Activated CD4-positive, alpha-beta T cell treated with anti-CD3 and anti-CD28 coated beads for 48 hours (primary cell): Measurements from ENCODE around the gene RANBP9.

Experiments used
- DNase-seq: peaks from one replicate; pipeline ENCODE4 v3.0.0-alpha.2; 2020

Gene RANBP9

DNA sequence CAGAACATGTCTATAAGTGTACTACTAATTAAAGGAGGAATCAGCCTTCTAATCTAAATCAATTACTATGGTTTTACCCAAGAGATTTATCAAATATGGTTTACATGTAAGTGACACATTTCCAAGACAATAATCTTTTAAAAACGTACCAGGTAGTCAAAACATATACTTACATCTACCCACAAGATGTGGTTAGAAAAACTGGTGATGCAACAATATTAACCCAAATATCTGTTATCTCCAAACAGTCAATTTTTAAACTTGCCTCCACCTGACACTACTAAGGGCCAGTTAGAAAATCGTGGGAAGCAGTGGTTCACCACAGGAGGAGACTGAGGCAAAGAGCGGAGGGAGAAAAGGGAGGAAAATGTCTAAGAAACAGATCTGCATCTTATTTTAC lies 68.5 kb downstream of the RANBP9 start:
- DNase-seq: no peak

DNA sequence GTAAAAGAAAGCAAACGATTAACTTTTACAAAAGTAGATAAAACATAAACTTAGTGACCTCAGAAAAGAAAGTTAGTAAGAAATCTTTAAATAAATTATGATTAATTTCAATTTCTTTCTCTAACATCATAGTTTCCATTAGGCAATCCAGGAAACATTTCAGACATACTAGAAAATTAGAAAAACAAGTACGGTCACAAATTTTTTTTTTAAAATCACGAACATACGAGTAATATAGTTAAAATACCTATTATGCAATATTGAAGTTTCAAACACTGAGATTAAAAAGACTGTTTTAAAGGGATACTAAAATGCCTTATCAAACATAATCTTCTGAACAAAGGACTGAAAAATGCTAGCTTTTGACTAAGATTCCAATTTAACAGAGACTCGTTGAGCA lies 70.3 kb downstream of the RANBP9 start:
- no peak for DNase-seq

DNA sequence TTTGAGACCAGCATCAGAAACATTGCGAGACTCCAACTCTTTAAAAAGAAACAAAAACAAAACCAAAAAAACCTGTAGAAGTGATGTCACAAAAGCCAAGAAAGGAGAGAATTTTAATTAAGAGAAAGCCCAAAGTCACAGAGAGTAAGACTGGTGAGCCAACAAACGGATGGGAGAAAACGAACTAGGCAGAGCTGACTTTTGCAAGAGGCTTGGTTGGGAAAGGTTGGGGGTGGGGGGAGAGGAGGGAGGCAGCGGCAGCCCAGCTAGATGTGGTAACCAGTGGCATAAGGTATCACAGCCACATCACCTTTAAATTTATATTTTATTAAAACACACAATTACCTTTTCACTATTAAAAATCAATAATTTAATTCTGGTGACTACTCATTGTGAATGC lies 73.0 kb downstream of the RANBP9 start:
- no peak for DNase-seq

DNA sequence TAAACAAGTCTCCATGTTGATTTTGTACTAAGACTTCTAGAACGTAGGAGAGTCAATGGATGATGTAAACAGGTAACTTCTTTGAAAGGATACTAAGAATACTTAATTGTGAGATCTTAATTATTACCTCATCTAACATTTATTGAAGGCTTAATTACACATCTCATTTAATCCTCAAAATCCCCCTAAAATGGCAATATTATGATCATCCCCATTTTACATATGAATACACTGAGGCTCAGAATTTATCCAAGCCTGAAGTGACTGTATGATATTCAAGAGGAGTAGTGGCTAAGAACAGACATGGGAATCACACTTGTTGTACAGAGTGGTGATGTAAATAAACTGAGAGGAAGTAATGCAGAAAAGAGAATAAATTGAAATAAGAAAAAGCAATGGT lies 73.6 kb downstream of the RANBP9 start:
- DNase-seq: no peak

DNA sequence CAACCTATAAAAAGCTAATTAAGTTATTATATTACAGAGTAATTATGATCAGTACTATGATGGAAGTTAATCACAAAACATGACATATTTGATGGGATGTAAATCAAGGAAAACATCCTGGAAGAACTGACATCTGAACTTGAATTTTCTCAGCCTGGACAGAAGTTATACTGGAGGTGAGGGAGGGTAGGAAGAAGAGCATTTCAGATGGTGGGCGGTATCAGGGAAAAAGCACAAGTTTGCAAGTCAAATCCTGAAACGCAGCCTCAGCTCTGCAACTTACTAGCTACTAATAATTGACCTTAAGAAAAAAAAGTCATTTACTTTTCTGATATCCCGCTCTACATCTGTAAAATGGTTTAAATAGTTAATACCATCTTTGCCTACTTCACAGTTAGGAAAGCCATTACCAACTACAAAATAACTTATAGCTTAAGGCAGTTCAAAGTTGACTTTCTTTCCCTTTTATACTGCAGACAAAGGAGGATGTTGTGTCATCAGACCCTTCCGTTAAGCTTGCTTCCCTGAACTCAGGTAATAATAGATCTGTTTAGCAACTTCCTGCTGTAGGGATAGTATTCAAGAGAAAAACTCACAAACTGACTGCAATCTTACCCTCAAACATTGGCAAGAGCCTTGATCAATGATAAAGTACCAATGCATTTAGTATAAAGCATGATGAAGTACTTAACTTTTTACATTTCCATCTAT lies 75.5 kb downstream of the RANBP9 start:
- no peak for DNase-seq

DNA sequence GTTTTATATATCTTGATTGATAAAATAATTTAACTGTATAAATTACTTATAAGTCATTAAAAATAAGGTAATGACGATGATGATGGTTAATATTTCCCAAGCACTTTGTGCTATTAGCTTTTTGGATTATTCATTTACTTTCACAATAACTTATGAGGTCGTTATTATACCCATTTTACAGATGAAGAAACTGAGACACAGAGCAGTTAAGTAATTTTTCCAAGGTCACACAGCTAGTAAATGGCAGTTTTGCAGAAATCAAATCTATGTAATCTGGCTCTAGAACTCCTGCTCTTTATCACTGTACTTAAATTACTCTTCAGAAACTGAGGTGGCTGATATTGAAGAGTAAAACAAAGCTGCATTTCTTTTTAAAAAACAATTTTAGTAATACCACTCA lies 78.3 kb downstream of the RANBP9 start:
- no peak for DNase-seq

DNA sequence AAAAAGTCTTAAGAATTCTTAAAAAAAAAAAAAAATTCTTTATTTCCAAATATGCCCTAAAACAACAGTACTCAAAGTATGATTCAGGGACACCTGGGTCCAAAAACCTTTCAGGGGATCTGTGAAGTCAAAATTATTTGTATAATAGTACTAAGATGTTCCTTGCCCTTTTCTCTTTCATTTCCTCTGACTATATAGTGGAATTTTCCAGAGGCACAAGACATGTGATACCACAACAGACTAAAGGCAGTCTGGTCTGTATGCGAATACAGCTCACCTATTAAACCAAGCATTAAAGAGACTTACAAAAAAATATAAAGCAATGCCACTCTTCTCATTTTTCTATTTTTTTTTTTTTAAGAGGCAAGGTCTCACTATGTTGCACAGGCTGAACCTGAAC lies 81.1 kb downstream of the RANBP9 start:
- no peak for DNase-seq

DNA sequence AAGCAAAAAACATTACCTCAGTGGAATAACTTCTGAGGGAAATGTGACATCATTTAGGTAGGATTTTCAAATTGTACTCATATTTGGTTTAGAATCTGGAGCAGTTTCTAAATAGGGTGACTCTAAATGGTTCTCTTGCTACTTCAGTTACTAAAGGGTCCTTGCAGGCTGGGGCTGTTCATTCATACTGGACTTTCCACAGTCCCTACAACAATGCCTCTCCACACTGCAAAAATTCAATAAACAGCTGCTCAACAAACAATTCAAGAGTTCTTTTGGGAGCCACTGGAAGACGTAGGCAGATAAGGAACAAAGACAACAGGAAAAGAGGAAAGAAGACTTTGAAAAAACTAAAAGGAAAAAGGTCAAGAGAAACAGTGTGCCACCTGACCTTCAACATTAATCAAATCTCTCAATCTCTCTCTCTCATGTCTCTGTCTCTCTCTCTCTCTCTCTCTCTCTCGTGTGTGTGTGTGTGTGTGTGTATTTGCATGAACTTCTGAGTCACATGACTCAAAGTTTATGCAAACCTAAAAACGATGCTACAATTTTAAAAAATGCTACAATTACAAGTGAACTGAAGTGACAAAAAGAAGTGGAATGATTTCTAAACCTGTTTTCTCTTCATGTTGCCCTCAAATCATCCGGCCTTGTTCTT lies 82.0 kb downstream of the RANBP9 start:
- no peak for DNase-seq

DNA sequence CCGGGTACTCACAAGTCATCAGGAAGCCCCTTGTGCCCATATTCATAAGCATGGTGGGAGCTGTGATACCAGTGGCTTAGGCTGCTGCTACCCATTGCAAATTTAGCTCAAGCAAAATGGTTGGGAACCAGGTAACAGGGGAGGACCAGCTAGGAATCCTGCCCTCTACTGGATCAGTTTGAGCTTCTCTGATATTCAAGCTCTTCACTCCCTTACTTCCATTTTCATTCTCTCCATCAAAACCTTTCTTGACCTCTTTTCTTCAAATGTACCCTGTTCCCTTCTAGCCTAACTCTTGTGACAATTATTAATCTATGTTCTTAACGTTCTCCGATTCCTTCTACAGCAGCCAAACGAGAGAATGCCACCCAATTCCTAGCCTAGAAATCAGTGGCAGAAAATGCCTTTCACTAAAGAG lies 86.8 kb downstream of the RANBP9 start:
- peak; percentile 24 for DNase-seq

DNA sequence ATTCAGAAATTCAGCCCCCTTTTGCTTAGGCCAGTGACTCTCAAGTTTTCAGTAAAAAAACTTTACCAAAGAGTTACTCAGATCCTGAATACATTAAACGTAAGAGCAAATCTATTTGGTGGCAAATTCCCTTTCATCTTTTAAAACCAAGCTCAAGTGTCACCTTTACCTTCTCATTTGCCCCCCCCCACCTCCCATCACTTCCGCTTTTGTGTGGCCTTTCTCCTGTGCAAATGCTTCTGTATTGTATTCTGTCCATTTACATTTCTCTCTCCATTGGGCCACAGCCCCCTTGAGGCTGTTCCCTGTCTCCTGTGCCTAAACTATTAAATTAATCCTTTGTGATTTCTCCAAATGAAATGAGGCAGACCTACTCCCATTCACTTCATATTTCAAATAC lies 94.6 kb downstream of the RANBP9 start:
- no peak for DNase-seq

DNA sequence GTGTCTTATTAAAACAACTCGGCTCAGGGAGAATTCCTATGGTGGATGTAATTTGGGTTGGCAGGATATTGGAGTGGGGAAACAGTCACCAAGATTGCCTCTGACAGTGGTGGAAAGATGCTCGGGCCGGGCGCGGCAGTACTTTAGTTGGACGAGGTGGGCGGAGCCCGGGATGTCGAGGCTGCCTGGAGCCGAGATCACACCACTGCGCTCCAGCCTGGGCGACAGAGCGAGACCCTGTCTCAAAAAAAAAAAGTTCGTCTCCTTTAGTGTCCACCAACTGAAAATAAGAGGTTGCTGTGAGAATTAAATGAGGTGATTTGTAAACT lies 95.9 kb downstream of the RANBP9 start:
- DNase-seq: peak; percentile 68

DNA sequence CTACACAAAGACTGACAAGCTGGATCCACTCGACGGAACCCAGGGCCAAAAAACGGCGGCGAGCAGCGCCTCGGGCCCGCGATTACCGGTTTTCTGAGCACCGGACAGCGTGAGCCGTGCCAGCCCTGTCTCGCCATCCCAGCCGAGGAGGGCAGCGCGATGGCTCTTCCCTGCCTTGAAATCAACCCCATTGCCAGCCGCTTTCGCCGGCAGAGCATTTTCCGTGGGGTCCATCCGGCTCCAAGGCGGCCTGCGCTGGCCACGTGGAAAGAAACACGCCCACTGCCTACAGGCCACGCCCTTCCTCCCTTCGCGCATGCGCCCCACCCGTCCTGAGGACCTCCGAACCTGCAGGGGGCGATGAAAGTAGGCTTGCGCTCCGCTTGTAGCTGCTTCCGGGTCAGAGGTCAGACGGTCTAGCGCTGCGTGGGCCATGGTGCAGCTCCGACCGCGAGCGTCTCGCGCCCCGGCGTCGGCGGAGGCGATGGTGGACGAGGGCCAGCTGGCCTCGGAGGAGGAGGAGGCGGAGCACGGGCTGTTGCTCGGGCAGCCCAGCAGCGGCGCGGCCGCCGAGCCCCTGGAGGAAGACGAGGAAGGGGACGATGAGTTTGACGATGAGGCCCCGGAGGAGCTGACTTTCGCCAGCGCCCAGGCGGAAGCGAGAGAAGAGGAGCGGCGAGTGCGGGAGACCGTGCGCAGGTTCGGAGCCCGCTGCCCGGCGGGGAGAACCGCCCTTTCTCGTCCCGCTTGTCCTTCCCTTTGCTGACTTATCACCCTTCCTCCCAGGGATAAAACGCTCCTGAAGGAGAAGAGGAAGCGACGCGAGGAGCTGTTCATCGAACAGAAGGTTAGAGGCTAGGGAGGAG lies 96.5 kb downstream of the RANBP9 start, which contains the start of gene NOL7:
Gene NOL7 (plus strand): TSS at position 410 of the 866 bp plus-strand sequence. CDS start 24 bp downstream, at position 434.
- peak; percentile 99 for DNase-seq

DNA sequence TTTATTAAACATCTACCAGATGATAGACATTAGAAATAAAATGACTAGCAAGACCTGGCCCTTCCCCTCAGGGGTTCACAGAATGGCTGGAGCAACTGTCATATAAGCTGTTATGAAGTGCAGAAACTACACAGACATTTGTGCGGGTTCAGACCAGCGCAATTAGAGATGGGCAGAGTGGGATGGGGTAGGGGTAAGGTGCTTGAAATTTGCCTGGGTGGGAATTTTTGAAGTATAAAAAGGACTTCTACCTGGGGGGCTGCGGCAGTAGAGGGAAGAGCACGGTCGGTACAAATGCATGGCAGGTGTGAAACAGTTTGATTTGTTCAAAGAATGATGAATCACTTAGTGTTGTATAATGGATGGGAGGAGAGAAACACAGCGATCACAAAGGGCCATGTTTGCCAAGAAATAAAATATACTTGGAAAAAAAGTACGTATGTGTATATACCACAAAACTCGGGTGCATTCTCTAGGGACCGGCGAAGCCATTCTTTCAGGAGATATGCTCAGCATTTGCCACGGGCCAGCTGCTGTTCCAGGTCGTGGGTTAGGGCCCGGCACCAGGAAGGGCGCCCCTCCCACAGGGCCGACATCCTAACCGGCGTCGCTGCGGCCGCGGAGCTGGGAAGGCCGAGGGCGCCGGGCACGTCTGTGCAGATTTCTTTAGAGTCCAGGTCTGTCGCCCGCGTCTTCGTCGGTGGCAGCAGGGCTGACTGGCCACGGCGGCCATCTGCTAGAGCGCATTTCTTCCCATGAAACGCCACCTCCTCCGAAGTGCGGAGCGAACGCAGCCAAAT lies 97.3 kb downstream of the RANBP9 start:
- DNase-seq: peak; percentile 42

DNA sequence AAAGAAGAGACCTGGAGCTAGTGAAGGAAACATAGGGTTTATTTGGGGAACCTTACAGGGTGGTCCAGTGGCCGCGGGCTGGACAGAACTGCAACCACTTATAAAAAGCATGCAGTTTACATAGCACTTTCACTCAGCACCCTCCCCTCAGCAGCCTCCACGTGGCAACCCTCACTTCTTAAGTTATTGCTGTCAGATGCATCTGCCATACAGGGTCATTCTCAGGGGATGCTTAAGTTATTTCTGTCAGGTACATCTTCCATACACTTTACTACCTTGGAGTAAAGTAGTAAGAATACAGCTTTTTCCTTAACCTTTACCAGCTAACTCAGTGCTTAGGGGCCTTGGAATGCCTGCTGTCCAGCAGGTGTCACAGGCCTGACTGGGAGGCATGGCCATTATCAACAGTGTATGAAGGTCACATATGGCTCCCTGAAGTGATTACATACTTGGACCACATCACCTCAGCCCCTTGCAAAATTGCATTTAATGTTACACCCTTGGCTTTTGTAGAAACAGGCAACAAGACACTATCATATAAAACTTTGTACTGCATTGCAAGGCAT lies 98.5 kb downstream of the RANBP9 start:
- no peak for DNase-seq

DNA sequence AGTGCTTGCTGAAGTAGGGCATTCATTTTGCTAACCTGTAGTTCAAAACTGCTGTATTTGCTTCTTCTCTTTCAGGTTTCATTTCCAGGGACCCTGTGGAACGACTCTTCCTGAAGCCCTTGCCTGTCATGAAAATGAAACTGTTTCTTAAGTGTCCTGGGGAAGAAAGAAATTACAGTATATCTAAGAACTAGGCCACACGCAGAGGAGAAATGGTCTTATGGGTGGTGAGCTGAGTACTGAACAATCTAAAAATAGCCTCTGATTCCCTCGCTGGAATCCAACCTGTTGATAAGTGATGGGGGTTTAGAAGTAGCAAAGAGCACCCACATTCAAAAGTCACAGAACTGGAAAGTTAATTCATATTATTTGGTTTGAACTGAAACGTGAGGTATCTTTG lies 99.9 kb downstream of the RANBP9 start:
- DNase-seq: no peak

DNA sequence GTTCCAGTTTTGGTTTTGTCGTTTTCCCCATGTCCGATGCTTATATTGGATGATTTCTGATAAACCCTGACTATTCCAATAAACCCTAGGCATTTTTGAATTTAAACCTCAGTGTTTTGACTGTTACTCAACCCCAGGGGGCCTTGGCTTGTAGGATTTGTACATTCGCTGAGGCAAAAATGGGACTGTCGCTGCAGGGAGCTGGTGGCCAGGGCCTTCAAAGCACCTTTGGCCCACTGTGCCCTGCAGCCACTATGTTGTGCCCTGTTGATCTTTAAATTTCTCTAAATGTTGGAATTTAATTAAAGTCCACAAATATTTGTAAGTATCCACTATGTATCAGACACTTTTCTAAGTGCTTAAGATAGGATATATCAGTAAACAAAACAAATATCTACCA lies 106.0 kb downstream of the RANBP9 start:
- DNase-seq: no peak

DNA sequence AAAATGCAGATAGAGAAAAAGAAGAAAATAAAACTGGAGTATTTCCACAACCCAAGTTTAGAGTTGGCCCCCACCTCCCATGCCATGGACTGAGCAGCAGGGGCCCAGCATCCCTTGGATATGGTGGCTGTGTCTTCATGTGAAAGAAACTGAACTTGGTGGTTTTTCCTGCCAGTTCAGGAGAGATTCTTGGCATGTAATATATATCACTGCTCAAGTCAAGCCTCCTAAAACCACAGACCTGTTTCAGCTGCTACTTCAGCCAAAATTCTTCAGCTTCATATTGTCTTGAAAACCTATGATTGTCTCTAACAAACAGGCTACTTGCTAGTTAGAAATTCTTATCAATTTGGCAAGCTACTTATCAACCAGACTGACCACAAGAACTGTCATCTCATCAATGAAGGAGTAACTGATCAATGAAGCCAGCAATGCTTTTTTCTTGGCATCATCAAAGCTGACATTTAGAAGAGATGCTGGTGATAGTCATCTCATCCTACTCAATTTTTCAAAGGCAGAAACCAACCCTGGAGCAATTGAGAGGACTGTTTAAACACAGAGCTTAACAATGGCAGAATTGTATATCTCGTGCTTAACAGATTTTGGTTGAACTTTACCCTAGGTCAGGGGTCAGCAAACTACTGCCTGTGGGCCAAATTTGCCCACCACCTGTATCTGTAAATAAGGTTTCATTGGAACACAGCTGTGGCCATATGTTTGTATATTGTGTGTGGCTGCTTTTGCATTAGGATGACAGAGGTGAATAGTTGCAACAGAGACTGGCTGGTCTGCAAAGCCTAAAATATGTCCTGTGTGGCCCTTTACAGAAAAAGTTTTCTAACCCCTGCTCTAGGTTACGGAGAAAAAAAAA lies 106.9 kb downstream of the RANBP9 start:
- no peak for DNase-seq

DNA sequence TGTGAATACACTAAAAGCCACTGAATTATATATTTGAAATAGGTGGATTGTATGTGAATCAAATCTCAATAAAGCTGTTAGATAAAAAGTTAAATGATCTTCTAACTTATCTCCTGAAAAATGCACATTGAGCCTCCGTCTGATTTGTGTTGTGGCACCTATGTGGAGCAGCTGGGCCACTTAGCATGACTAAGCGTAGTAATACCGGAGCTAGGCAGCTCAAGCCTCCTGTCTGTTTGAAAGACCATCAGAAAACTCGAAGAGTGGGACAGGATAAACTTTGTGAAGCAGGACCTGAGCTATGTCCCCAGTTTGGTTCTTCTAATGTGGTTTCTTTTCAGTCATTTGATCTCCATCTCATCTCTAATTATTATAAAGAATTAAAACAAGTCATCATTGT lies 107.5 kb downstream of the RANBP9 start:
- no peak for DNase-seq

DNA sequence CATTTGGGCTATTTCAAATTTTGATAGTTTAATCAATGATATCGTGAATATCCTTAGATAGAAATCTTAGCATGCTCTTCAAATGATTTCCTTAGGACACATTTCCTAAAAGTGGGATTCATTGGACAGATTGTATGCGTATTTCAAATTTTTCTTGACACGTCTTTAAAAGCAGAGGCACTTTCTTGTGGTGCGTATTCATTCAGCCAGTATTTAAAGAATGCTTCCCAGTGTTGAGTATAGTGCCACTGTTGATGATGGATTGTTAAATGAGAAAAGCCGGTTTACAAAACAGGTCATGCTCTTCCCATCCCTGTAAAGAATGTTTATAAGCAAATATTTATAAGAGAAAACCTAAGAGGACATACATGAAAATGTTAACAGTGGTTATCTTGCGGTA lies 111.6 kb downstream of the RANBP9 start:
- no peak for DNase-seq

DNA sequence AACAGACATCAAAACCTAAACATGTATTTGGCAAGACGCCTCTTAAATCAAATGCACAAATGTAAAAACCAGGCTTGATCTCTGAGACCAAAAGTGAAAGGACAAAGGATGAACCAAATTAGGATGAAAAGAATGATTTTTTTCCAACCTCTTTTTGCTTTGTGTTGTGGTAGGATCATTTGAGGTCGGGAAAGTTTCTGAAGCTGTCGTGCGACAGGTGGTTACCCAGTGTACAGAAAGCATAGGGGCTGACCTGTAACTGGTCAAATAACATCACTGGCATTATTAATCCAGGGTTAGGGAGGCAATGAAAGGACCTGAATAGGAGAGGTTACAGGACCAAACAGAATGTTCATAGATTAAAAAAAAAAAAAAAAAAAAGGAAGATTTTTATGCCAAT lies 114.6 kb downstream of the RANBP9 start:
- DNase-seq: no peak

DNA sequence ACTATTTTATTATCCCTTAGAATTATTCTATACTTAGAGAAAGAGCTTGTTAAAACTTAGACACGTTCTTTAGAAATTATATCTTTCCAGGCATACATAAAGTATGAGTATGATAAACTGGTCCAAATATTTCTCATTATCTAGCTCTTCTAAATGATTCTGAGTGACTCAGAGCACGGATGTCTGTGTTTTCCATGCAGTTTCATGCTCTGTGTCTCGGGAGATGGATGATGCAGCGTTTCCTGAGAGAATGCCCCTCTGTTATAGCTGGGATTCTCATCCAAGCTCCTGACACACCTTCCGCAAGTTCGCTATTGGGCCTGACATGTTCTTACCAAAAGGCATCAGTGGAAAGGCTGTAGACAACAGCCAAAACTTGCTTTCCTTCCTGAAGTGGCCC lies 117.9 kb downstream of the RANBP9 start:
- DNase-seq: no peak

DNA sequence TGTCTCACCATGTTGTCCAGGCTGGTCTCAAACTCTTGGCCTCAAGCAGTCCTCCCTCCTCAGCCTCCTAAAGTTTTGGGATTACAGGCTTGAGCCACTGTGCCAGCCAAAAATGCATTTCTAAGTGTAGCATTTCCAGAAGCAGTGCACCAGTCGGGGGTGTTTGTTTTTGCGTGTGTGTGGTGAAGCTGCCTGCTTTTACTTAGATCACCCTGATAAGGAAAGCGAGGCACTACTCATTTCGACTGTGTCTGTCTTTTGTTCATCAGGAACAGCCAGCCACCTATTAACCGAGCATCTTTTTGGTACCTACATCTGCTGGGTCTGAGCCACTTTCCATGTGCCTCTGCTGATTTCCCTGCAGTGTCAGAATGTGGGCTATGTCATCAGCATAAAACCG lies 118.5 kb downstream of the RANBP9 start:
- no peak for DNase-seq
